DMS79 treated with DMSO at 0.1 percent for 48 hours (cell line): ENCODE measurements around the gene UROD.
A peak's percentile ranks its signal among the peaks of the same experiment; 100 is the strongest.

ENCODE experiments used
- DNase-seq: peaks from one replicate; lab custom pipeline; 2025; lab: John Stamatoyannopoulos, UW

Gene UROD

DNA sequence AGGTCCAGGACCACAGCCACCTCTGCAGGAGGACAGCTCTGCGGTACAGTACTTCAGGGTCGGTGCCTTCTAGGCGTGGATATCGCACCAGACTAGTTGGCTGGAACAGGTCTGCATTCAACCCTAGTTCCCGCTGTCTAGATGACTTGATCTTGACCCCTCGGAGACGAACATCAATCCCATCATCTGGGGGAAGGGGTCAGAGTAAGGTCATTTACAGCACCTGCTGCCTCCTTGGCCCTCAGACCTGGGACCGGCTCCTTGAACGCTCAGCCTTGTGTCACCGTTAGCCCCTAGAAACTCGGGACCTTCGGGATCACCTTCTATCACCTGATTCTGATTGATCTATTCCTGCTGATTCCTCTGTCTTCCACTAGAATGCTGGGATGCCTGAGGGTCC is 3.5 kb upstream of the UROD start:
- no peak for DNase-seq

DNA sequence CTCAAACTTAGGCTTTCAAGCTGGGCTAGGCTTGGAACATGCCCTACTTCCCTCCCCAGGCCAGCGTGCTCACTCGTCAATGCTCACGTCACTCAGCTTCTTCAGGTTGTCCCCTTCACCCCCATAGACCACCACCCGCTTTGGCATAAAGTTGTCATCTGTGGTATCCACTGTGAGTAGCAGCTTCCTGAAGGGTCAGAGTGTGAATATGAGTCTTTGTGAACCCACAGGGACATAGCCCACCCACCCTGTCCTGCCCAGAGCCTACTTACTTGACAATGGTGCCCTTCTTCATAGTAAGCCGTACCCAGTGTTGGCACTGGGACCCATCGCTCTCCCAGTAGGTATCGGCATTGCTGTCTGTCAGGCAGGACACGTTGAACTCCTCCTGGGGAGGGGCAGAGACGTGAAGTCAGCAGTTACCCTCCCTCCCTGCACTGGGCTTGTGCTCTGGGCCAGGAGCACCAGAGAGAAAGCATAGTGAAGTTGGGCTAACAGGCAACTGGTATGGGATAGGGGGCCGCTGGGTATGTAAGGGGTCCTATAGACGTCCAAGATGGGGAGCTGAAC is 2.7 kb upstream of the UROD start:
- no peak for DNase-seq

DNA sequence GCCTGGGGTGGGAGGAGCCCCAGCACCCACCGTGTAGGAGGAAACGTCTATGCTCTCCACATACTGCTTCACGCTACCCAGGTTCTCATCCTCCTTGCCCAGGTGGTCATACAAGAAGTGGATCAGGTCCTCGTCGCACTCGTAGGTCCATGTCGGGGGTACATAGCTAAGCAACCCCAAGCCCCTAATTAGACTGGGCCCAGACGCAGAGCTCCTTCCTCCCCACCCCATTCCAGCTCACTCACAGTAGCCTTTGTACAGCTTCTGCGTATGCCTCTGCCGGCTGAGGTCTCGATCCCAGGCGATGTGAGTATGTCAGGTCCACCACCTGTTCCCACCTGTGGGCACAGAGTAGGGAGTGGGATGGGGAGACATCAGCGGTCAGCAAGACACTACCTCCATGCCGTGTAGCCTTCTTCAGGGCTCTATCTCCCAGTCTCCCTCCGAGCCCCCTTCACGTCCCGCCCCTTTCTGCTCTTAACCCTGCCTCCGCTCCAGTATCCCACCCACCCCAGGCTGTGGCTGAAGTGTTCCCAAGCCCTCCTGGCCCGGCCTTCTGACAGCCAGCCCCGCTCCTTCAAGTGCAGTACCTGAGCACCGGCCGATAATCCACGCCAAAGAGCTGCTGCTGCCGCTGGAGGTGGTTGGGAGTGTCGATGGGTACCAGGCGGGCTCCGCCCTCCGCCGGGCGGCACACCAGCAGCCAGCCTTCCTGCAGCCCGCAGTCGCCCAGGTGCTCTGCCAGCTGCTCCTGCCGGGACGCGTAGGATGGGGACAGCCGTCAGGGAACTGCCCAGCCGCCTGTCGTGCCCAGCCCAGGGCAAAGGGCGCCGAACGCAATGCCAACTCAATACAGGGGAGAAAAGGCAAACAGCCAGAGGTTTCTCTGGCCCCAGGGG is 1.8 kb upstream of the UROD start:
- peak; percentile 46 for DNase-seq

DNA sequence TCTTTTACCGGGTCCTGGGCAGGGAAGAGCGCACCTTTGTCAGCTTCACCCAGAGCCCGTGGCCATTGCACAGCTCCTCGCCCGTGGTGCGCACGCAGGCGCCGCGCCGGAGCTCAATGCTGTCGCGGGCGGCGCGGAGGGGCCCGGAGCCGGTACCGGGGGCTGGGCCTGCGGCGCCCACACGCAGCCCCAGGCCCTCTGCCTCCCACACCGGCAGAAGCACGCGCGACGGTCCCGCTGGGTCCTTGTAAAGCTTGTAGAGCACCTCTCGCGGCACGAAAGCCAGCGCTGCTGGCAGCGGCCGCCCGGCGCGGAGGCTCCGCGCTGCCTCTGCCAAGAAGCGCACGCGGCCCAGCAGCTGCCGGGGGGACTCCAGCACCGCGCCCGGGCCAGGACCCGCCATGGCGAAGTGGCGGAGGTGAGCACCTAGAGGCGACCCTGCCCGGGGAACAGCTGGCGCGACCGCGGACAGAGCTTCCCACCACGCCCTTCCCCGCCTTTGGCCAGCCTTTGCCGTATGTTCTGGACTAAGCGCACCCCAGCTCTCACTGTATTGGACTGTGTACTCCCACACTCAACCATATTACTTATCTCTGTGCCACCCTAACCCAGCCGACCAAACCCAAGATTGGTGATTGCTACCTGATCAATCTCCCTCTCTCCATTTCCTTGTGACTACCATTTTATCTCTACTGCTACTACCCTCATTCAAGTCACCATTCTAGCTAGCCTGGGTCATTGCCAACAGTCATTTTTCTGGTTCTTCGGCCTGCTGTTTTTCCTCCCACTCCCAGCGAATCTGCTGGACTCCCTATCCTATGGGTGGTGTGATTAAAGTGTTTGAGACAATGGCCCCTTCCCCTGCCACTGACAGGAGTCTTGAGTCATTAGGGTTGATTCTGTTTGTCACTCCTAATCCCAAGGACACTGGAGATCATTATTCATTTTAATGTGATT is 921 bp upstream of the UROD start, which contains the start of gene HECTD3:
TSS of gene HECTD3 (minus strand) at position 470 of the 957 bp plus-strand sequence. CDS start at position 403, 67 bp downstream.
- DNase-seq: peak; percentile 83

DNA sequence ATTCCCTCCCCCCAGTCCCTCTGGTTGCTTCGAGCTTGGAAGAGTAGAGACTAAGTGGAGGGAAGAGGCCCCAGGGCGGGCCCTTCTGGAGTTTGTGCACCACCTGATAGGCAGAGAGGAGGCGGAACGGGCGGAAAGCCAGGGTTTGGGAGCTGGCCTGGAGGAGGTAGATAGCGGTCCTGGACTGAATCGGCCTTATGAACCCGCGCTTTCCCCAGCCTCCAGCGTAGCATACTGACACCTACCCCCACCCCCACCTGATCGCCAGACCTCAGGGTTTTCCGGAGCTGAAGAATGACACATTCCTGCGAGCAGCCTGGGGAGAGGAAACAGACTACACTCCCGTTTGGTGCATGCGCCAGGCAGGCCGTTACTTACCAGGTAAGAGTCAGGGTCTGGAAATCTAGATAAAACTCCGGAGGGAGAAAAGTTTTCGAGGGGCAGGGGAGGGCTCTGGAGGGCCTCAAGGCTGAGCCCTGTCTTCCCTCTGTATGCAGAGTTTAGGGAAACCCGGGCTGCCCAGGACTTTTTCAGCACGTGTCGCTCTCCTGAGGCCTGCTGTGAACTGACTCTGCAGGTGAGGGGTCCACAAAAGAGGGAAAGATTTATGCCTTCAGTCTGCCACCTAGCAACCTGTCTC is 705 bp downstream of the UROD start:
- DNase-seq: peak; percentile 64

DNA sequence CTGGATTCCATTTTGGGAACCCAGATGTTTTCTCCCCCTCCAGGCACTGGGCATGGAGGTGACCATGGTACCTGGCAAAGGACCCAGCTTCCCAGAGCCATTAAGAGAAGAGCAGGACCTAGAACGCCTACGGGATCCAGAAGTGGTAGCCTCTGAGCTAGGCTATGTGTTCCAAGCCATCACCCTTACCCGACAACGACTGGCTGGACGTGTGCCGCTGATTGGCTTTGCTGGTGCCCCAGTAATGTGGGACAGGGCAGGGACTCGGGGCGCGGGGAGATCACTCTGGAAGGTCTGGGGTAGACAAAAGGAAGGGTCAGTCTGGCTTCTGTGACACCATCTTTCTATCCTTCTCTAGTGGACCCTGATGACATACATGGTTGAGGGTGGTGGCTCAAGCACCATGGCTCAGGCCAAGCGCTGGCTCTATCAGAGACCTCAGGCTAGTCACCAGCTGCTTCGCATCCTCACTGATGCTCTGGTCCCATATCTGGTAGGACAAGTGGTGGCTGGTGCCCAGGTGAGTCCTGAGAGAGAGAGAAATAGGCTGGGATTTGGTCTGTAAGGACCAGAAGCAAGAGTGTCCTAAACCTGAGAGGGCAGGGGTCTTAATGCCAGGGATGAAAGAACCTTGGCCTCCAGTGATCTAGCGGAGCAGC is 1.6 kb downstream of the UROD start:
- no peak for DNase-seq

DNA sequence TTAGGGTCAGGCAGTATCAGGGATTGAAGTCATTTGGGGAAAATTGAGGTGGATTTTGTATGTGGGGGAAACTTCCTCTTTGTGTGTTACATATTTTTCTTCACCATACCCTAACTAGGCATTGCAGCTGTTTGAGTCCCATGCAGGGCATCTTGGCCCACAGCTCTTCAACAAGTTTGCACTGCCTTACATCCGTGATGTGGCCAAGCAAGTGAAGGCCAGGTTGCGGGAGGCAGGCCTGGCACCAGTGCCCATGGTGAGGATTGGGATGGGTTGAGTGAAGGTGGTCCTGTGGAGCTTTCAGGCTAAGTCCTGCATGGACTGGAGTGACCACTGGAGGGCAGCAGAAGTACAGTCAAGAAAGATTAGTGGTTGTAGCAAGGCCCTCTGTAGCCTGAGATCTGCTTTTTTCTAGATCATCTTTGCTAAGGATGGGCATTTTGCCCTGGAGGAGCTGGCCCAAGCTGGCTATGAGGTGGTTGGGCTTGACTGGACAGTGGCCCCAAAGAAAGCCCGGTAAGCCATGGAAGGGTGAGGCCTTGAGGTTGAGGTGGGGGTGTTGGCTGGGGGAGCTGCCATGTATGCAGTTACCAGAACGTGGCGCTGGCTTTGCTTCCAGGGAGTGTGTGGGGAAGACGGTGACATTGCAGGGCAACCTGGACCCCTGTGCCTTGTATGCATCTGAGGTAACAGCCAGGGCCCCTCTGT is 2.4 kb downstream of the UROD start:
- peak; percentile 80 for DNase-seq

DNA sequence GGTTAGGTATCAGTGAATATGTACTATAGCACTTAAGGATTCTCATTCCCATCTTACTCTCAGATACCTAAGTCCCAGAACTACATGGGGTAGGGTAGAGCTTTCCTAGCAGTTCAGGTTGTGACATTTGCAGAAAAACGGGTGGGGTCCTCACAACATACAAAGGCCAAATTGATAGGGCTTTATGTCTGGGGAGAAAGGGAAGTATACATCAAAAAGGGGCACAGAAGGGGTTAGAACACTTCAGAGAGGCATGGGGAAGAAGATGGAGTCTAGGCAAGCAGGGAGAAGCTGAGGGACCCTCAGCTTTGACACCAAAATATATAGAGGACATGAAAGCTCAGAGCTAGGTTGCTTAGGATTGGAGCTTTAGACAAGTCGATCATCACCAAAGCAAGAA is 3.6 kb downstream of the UROD start:
- no peak for DNase-seq

DNA sequence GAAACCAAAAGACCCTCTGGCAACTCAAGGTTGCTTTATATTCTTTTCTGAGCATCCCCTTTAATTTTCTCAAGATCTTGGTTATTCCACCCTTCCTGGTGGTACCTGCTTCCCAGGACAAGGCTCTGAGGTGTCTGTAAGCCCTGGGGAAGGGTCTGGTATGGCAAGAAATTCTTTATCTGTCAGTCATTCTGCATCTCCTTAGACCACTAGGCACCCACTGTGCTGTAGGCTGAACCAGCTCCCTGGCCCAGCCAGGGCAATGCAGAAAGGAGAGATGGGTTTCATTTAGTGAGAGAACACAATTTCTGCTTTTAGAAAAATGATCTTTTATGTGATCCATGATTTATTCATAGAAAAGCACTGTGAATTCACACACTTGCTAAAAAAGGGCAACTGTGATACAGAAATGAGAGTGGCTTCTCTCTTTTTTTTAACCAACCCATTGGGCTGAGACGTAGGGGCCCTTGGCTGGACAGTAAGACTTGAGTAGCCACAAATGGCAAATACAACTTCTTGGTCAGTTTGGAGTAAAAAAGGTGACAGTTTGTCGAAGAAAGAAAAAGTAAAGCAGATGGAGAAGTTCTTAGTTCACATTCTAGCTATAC is 4.1 kb downstream of the UROD start:
- no peak for DNase-seq

DNA sequence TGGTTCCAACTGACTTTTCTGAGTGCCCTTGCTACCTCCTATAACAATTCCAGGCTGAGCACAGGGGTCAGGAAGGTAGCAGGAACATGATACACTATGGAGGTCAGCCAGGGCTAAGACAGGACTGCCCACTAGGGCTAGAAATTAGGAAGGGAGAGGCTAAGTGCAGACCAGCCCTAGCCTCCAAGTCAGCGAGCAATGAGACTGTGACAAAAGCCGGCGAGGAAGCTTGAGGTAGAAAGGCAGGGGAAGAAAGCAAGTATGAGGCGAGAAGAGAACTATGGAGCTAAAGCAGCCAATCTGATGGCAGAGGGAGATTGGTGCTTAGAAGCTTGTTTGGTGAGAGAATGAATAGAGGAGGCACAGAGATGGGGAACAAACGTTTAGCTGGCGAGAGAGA is 4.7 kb downstream of the UROD start:
- no peak for DNase-seq

DNA sequence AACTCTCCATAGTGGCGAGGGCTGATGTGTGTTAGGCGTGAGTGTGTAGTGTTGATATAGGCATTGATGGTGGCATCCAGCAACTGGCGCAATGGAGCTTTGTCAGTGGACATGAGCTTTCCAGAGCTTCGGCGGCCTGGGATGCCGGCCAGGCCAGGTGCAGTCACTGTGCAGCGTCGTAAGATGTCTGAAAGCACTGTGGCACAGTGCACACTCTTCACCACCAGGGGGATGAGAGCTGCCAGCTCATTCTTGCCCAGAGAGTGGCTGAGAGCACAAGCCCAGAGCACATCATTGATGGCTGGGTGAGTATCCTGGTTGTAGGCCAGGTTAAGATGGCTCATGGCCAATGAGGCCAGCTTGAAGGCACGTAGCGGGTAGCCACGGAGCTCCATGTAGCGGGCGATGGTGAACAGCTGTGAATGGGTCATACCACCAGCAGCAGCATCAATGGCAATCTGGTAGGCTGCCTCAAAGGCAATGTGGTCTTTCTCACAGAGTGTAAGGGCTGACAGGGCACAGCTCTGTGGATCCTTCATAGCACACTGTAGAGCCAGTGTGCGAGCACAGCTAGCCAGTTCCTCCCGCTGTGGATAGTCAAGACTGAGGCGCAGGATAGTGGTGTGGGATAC is 6.7 kb downstream of the UROD start:
- DNase-seq: peak; percentile 4

DNA sequence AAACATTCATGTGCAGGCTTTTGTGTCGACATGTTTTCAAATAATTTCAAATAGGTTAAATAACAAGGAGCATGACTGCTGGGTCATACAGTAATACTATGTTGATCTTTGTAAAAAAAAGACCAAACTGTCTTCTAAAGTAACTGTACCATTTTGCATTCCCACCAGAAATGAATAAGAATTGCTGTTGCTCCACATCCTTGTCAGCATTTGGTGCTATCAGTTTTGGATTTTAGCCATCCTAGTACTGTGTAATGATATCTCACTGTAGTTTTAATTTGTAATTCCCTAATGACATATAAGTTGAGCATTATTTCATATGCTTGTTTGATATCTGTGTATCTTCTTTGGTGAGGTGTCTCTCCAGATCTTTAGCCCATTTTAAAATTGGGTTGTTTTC is 11.6 kb downstream of the UROD start:
- no peak for DNase-seq

DNA sequence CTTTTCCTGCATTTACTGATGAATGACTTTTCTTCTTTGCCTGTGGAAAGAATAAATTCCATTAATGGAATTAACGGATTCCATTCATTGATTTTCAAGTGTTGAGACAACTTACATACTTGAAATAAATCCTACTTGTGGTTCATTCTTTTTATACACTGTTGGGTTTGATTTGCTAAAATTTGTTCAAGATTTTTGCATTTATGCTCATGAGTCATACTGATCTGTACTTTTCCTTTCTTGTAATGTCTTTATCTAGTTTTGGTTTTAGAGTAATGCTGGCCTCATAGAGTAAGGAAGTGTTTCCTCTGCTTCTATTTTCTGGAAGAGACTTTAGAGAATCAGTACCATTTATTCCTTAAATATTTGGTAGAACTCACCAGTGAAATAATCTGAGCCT is 14.4 kb downstream of the UROD start:
- DNase-seq: no peak

DNA sequence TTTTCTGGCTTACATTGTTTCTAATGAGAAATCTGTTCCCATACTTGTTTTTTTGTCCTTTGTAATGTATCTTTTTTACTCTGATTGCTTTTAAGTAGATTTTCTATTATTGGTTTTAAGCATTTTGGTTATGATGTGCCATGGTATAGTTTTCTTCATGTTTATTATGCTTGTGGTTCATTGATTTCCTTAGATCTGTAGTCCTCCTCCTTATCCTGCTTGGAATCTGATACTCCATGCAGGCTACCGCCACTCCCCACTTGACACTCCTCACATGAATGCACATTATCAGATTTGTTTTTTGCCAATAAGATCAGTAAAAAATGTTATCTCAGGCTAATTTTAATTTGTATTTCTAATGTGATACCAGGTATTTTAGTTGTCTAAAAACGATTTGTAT is 20.8 kb downstream of the UROD start:
- peak; percentile 18 for DNase-seq

DNA sequence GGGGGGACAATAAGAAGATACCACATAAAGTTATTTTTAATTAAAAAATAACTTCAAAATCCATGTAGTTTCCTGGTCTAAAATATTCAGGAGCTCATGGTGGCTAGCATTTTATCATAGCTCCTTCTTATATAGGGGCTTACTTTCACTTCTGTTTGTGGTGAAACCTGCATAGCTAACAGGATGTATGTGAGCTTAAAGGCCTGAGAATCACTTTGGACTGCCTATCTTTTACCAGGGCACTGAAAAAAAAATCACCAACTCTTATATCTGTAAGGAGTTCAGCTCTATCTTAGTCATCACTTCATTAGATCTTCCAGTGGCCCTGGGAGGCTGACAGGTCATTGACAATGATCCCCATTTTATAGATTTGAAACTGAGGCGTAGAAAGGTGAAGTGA is 21.3 kb downstream of the UROD start:
- DNase-seq: peak; percentile 18

DNA sequence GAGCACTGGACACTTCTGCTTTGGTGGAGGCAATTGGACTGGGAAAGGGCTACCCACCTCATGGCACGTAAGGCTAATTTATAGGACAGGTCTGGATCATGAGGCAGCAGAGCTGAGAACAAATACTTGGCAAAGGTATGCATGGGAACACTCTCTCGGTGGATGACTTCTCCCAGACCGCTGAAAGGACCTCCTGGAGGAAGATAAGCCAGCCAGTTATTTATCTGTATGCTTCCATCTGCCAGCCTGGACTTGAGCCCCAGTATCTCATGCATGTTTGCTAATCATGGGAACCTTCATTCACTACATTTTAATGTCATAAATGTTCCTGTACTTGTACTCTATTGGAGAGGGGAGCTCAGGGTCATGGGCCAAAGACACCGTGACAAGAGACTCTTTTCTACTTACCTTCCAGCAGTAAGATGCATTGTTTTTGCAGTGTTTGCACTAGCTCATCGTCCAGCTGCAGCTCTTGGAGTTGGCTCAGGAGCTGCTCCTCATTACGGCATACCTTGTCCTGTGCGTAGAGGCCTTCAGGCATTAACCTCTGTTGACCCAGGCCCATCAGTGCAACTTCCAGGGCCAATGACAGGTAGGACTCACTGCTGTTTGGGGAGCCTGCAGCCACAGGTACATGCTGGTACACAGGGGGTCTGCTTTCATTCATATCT is 23.7 kb downstream of the UROD start:
- peak; percentile 23 for DNase-seq

DNA sequence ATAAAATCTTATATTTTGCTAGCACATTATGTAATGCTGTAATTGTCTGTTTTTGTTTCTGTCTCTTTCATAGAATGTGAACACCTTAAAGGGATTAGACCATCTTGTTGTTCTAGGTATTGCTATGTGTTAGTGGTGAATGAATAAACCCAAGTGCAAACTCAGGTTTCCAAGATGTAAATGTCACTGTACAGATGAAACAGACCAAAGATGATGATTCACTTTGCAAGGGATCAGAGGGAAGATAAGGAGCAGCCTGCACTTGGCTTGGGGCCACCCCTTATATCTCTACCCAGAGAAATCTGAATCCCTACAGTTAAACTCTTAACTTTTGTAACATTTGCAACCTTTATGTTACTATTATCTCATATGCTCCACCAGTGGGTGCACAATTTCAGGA is 25.4 kb downstream of the UROD start:
- no peak for DNase-seq

DNA sequence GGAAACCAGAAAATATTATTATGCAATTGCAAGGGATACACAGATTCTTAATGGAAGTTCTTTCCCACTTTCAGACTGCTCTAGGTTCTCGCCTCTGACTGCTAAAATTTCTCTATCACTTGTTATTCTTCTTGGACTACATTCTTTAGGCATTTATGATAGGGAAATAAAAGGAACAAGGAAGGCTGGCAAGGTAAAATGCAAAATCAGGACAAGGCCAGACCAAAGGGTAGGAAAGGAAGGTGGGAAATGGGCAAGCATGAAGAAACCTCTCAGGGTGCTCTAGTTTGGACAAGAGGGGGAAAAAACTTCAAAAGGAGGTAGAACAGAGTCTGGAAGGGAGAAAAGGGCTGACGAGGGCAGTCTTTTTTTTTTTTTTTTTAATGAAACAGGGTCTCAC is 26.2 kb downstream of the UROD start:
- DNase-seq: no peak

DNA sequence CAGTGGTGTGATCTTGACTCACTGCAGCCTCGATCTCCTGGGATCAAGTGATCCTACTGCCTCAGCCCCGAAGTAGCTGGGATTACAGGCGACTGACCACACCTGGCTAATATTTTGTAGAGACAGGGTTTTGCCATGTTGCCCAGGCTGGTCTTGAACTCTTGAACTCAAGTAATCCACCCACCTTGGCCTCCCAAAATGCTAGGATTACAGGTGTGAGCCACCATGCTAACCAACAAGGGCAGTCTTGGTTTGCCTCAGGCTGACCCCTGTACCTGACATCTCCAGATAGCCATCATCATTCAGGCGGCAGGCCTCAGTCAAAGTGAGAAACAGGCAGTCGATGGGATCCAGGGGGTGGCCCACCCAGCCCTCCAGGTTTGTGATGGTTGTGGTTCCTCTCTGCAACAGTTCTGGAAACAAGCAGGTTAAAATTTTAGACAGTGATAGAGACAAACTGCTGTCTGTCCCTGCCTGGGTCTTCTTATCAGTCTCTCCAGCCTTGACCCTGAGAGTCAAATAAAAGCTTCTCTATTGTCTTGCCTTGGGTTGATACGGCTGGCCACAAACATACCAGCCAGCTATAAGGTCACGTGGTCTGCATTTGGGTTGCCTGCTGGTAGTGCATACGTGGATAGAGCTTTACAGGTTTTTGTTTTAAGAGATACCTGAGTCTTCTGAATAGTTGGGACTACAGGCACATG is 26.8 kb downstream of the UROD start:
- DNase-seq: no peak
